Renal cortical epithelial cell (primary cell): ENCODE data around the gene SMNDC1. TPM values are rescaled to one million over a fixed set of nuclear protein-coding genes. Genes with fewer than 3 reads are reported as not detected.
"Not testable (repeated sequence)": the region's sequence is repeated elsewhere in the genome, so short reads cannot be mapped to it uniquely, and the experiment has no call there.

ENCODE experiments used
- DNase-seq: peaks from one replicate; pipeline ENCODE4 v3.0.0-alpha.2; 2011; ENCODE audit warnings: low read depth
- total RNA-seq: library from RNA; depleted of rRNA; stranded (reverse); fragments of >200 nt; gene quantifications from 2 replicates; pipeline ENCODE4 v1.2.3, GENCODE V29; 2014

SMNDC1 gene
- total RNA-seq, 1 donor from 2014 or later, result 19.8 TPM

- DNase-seq, result no peak
Measured at GRCh38 chr10:110284262-110284661, 20.5 kb downstream of the SMNDC1 start.

- DNase-seq, result peak; percentile 74
Measured at GRCh38 chr10:110279407-110279986, 25.2 kb downstream of the SMNDC1 start.

GRCh38 chr10:110278562-110279406 is 25.9 kb downstream of the SMNDC1 start:
- no peak for DNase-seq

- DNase-seq, result no peak
Measured at GRCh38 chr10:110277591-110277990, 27.1 kb downstream of the SMNDC1 start.

- DNase-seq, result no peak
Measured at GRCh38 chr10:110276603-110277002, 28.1 kb downstream of the SMNDC1 start.

- DNase-seq, result no peak
Measured at GRCh38 chr10:110275128-110275729, 29.5 kb downstream of the SMNDC1 start.

- no peak for DNase-seq
Measured at GRCh38 chr10:110274647-110275046, 30.1 kb downstream of the SMNDC1 start.

- no peak for DNase-seq
Measured at GRCh38 chr10:110274072-110274627, 30.6 kb downstream of the SMNDC1 start.

GRCh38 chr10:110273474-110273873 is 31.2 kb downstream of the SMNDC1 start:
- DNase-seq, result peak; percentile 94

GRCh38 chr10:110272995-110273394 is 31.7 kb downstream of the SMNDC1 start:
- DNase-seq, result not testable (repeated sequence)

- peak; percentile 72 for DNase-seq
Measured at GRCh38 chr10:110269374-110270318, 35.1 kb downstream of the SMNDC1 start.

GRCh38 chr10:110268971-110269370 is 35.7 kb downstream of the SMNDC1 start:
- DNase-seq, result no peak

- DNase-seq, result peak; percentile 5
Measured at GRCh38 chr10:110268442-110268841, 36.3 kb downstream of the SMNDC1 start.

GRCh38 chr10:110267276-110267675 is 37.4 kb downstream of the SMNDC1 start:
- no peak for DNase-seq

GRCh38 chr10:110265573-110266193 is 39.0 kb downstream of the SMNDC1 start:
- DNase-seq, result no peak

- no peak for DNase-seq
Measured at GRCh38 chr10:110263164-110263563, 41.6 kb downstream of the SMNDC1 start.

GRCh38 chr10:110260746-110261477 is 43.8 kb downstream of the SMNDC1 start:
- peak; percentile 16 for DNase-seq

- no peak for DNase-seq
Measured at GRCh38 chr10:110259317-110259716, 45.4 kb downstream of the SMNDC1 start.

- DNase-seq, result no peak
Measured at GRCh38 chr10:110258542-110258941, 46.2 kb downstream of the SMNDC1 start.

- no peak for DNase-seq
Measured at GRCh38 chr10:110254467-110254866, 50.3 kb downstream of the SMNDC1 start.
